Sigmoid colon (tissue), 4 donors: ENCODE measurements around the gene GPD1.

Experiments used
- CTCF ChIP-seq, 4 experiments: fragments of 450-650 bp in 3 of 4; fragments of 200-600 bp in 1 of 4; IDR thresholded peaks; one replicate each; pipeline ENCODE4 v1.5.1; 2016 to 2019; ENCODE audit warnings: antibody characterized with exemption in 4 of 4, mild to moderate bottlenecking in 3 of 4, moderate library complexity in 2 of 4
- EP300 ChIP-seq, 4 donors: sonication (generic); formaldehyde crosslinking; IDR thresholded peaks; one replicate each; pipeline ENCODE4 v1.6.1; 2017; ENCODE audit warnings: antibody characterized with exemption in 4 of 4
- POLR2A ChIP-seq, 2 donors: fragments of 450-650 bp; IDR thresholded peaks; one replicate each; pipeline ENCODE4 v1.6.1; 2016; ENCODE audit warnings: antibody characterized with exemption in 2 of 2, mild to moderate bottlenecking in 2 of 2, moderate library complexity in 2 of 2
- POLR2AphosphoS5 ChIP-seq, 4 donors: sonication (generic); formaldehyde crosslinking; IDR thresholded peaks; one replicate each; pipeline ENCODE4 v1.6.1; 2017; ENCODE audit warnings: antibody characterized with exemption in 4 of 4

- no peak for TF ChIP-seq POLR2AphosphoS5 (IDR thresholded peaks at IDR 0.05)
- no peak for TF ChIP-seq CTCF (IDR thresholded peaks at IDR 0.05)
- no peak for TF ChIP-seq POLR2A (IDR thresholded peaks at IDR 0.05)
- TF ChIP-seq EP300 (IDR thresholded peaks at IDR 0.05): no peak
Measured at GRCh38 chr12:50077099-50077498, 26.7 kb upstream of the GPD1 start.
